K562 (cell line): ENCODE data around the gene UBN2. TPM values are rescaled to one million over a fixed set of nuclear protein-coding genes. Genes with fewer than 3 reads are reported as not detected.

Source experiments
- ATAC-seq: fragments of 200-7000 bp; cut with Tn5 transposase; 3 replicates; pipeline ENCODE4 v1.9.1; 2020; ENCODE audit warnings: moderate library complexity
- BruUV-seq: library from RNA; stranded (reverse); fragments of 400-500 nt; replicated peaks from 2 replicates; lab custom pipeline; 2021; lab: Mats Ljungman, UMichigan
- CTCF ChIA-PET: fragments of 300-600 bp; formaldehyde crosslinking; extraction: SDS; loops from one replicate; lab custom pipeline; 2021; ENCODE audit warnings: low intra/inter-chr PET ratio; lab: Yijun Ruan, JAX
- POLR2A ChIA-PET: fragments of 300-600, 350-650 bp; sonication (Branson Sonifier 250); formaldehyde crosslinking; extraction: SDS; loops from one replicate; lab custom pipeline; 2021; ENCODE audit warnings: antibody characterized with exemption, inconsistent platforms; lab: Yijun Ruan, JAX
- DNase-seq, 4 experiments: peaks; one replicate each; pipeline versions ENCODE4 v3.0.0 to v3.0.0-alpha.2; 2011 to 2018; ENCODE audit warnings: low spot score in 3 of 4, mixed read lengths in 3 of 4; ENCODE audit errors: extremely low read depth in 1 of 4
- FAIRE-seq: peaks from 2 replicates; lab custom pipeline; 2011; peaks lifted over from hg19 to GRCh38; lab: Jason Lieb, UNC
- H2AFZ ChIP-seq: 2 replicates; pipeline ENCODE4 v1.6.0; 2011; ENCODE audit warnings: low read depth, low read length, control low read depth, inconsistent platforms
- H3K27ac ChIP-seq: fragments of 200-600 bp; 3 replicates; pipeline ENCODE4 v1.8.0; 2011; ENCODE audit warnings: low read depth, mild to moderate bottlenecking, control low read depth, inconsistent platforms, low read length, moderate library complexity, mixed read lengths; ENCODE audit errors: extremely low read depth
- H3K27me3 ChIP-seq, 2 experiments: fragments of 300-600 bp in 1 of 2; 2 replicates in 1 of 2; 3 replicates in 1 of 2; pipeline versions ENCODE4 v1.6.0 to v1.8.0; 2011; ENCODE audit warnings: inconsistent platforms in 2 of 2, low read length in 2 of 2, mild to moderate bottlenecking in 1 of 2, mixed read lengths in 1 of 2, moderate library complexity in 1 of 2; ENCODE audit not compliant: control insufficient read depth in 2 of 2, insufficient read depth in 2 of 2
- H3K36me3 ChIP-seq: fragments of 300-600 bp; 3 replicates; pipeline ENCODE4 v1.8.0; 2011; ENCODE audit warnings: mild to moderate bottlenecking, low read length, inconsistent platforms; ENCODE audit not compliant: control insufficient read depth, insufficient read depth
- H3K4me1 ChIP-seq, 2 experiments: fragments of 200-600 bp in 1 of 2; replicated peaks in 1 of 2; 2 replicates in 1 of 2; 3 replicates in 1 of 2; pipeline versions ENCODE4 v1.5.1 to v1.8.0; 2011; ENCODE audit warnings: inconsistent platforms in 2 of 2, low read length in 2 of 2, mild to moderate bottlenecking in 1 of 2, mixed read lengths in 1 of 2, moderate library complexity in 1 of 2; ENCODE audit not compliant: control insufficient read depth in 2 of 2, insufficient read depth in 2 of 2
- H3K4me2 ChIP-seq: 2 replicates; pipeline ENCODE4 v1.6.1; 2011; ENCODE audit warnings: low read length, control low read depth, inconsistent platforms, mixed read lengths; ENCODE audit not compliant: insufficient read depth
- H3K4me3 ChIP-seq: fragments of 200-600 bp; sonication (generic), shearing (Covaris generic); 2 replicates; pipeline ENCODE4 v1.5.1; 2016; ENCODE audit warnings: control low read depth, inconsistent platforms
- H3K79me2 ChIP-seq: fragments of 200-600 bp; 3 replicates; pipeline ENCODE4 v1.8.0; 2011; ENCODE audit warnings: low read length, inconsistent platforms; ENCODE audit not compliant: control insufficient read depth, insufficient read depth
- H3K9ac ChIP-seq, 2 experiments: 2 replicates each; pipeline versions ENCODE4 v1.6.0 to v1.6.1; 2011; ENCODE audit warnings: low read depth in 2 of 2, low read length in 2 of 2, control low read depth in 1 of 2, inconsistent platforms in 1 of 2, mild to moderate bottlenecking in 1 of 2, mixed read lengths in 1 of 2; ENCODE audit not compliant: insufficient read depth in 1 of 2
- H3K9me1 ChIP-seq: one replicate; pipeline ENCODE4 v1.6.0; 2011; ENCODE audit warnings: inconsistent platforms, mild to moderate bottlenecking, low read length, moderate library complexity; ENCODE audit not compliant: control insufficient read depth, insufficient read depth
- H3K9me3 ChIP-seq: replicated peaks from 2 replicates; pipeline ENCODE4 v1.5.1; 2011; ENCODE audit warnings: low read depth, low read length, inconsistent platforms; ENCODE audit not compliant: control insufficient read depth, insufficient read depth
- H4K20me1 ChIP-seq: replicated peaks from 2 replicates; pipeline ENCODE4 v1.6.1; 2011; ENCODE audit warnings: low read length, inconsistent platforms, mixed read lengths; ENCODE audit not compliant: control insufficient read depth, insufficient read depth
- C11orf30 ChIP-seq: fragments of 450-650 bp; IDR thresholded peaks from 2 replicates; pipeline ENCODE4 v1.6.1; 2016; ENCODE audit warnings: low read depth, mild to moderate bottlenecking
- HCFC1 ChIP-seq: IDR thresholded peaks from 2 replicates; pipeline ENCODE4 v1.6.1; 2012; ENCODE audit warnings: low read depth, low read length, improper control_type of control experiment
- HDAC2 ChIP-seq: fragments of 450-650 bp; IDR thresholded peaks from 2 replicates; pipeline ENCODE4 v1.6.1; 2016; ENCODE audit warnings: mild to moderate bottlenecking
- KLF1 ChIP-seq: fragments of 450-650 bp; IDR thresholded peaks from 2 replicates; pipeline ENCODE4 v1.6.1; 2016; ENCODE audit warnings: missing genetic modification characterization, missing compliant biosample characterization
- KLF10 ChIP-seq: fragments of 250-450 bp; sonication (Bioruptor Pico); IDR thresholded peaks from 2 replicates; pipeline ENCODE4 v1.6.1; 2021; ENCODE audit warnings: matching md5 sums
- NCOA4 ChIP-seq: fragments of 450-650 bp; IDR thresholded peaks from 2 replicates; pipeline ENCODE4 v1.6.1; 2018; ENCODE audit warnings: mild to moderate bottlenecking; ENCODE audit not compliant: partially characterized antibody
- NFE2 ChIP-seq: IDR thresholded peaks from 2 replicates; pipeline ENCODE4 v1.6.1; 2014; ENCODE audit warnings: antibody characterized with exemption, low read depth
- NFIX ChIP-seq: fragments of 250-450 bp; sonication (Bioruptor Pico); IDR thresholded peaks from 2 replicates; pipeline ENCODE4 v1.4.0; 2020; ENCODE audit warnings: low read depth, mild to moderate bottlenecking, moderate library complexity
- POLR2AphosphoS5 ChIP-seq: IDR thresholded peaks from 2 replicates; pipeline ENCODE4 v1.6.1; 2011; ENCODE audit warnings: mild to moderate bottlenecking, low read depth, low read length, moderate library complexity; ENCODE audit not compliant: control insufficient read depth, insufficient read depth
- SIN3B ChIP-seq: fragments of 450-650 bp; IDR thresholded peaks from 2 replicates; pipeline ENCODE4 v1.6.1; 2017; ENCODE audit warnings: low read depth, mild to moderate bottlenecking, moderate library complexity
- THAP12 ChIP-seq: fragments of 250-450 bp; sonication (Bioruptor Pico); IDR thresholded peaks from 2 replicates; pipeline ENCODE4 v1.9.0; 2021; ENCODE audit warnings: mild to moderate bottlenecking, inconsistent platforms
- ZNF316 ChIP-seq: fragments of 450-650 bp; IDR thresholded peaks from 2 replicates; pipeline ENCODE4 v1.6.1; 2016
- WGBS: fragments of 100-300 bp; shearing (Covaris generic); methylation state at CpG from one replicate; pipeline ENCODE4 v1.1.6; 2016; ENCODE audit warnings: low coverage, mixed read lengths; ENCODE audit not compliant: insufficient coverage; ENCODE audit errors: missing lambda C conversion rate; 5-methylcytosine and 5-hydroxymethylcytosine counted together
- in situ Hi-C: fragments of 300-500 bp; cut with MboI; formaldehyde crosslinking; loops from 4 replicates; pipeline ENCODE4 v1.15.0; 2018; ENCODE audit warnings: inconsistent platforms, mixed read lengths
- intact Hi-C: fragments of 100-400 bp; cut with micrococcal nuclease; formaldehyde crosslinking; loops from 2 replicates; pipeline ENCODE4 v1.14.2; 2022
- polyA plus RNA-seq, 8 experiments: library from polyadenylated mRNA; depleted of rRNA in 4 of 8; stranded (reverse) in 5 of 8; unstranded in 3 of 8; fragments of >200 nt; fragmentation: Nextera tagmentation in 2 of 8; fragmentation: Illumina TruSeq in 1 of 8; extraction: Ambion mirVana in 2 of 8; extraction: Trizol in 1 of 8; gene quantifications; 2 replicates each; pipeline versions ENCODE4 v1.2.1 to v1.2.3, GENCODE V29; 2011 to 2014; ENCODE audit warnings: inconsistent platforms in 1 of 8, missing spikeins in 1 of 8
- total RNA-seq, 7 experiments: library from RNA; depleted of rRNA in 6 of 7; stranded (reverse); fragments of >200 nt in 6 of 7; fragmentation: Illumina TruSeq in 2 of 7; extraction: Trizol in 2 of 7; gene quantifications; 2 replicates each; pipeline versions ENCODE4 v1.2.1 to v1.2.3, GENCODE V29; 2011 to 2021; ENCODE audit warnings: low replicate concordance in 1 of 7
- TF ChIP-seq, protein P1 (sequence below): sonication (generic); formaldehyde crosslinking; IDR thresholded peaks from 2 replicates; pipeline ENCODE4 v1.5.0; 2020; ENCODE audit warnings: missing genetic modification reagents
- TF ChIP-seq, protein P2 (sequence below): fragments of 250-450 bp; sonication (Bioruptor Pico); IDR thresholded peaks from 2 replicates; pipeline ENCODE4 v1.8.0; 2022; ENCODE audit warnings: inconsistent platforms, mild to moderate bottlenecking, moderate library complexity, borderline replicate concordance

The UBN2 gene
- total and polyA plus RNA-seq, 9 of the 15 experiments (the other 6 are each of a cell fraction or from before 2014, with no cell fraction given): 1.2 to 19.5 (median 9.9) TPM

GRCh38 chr7:139254728-139255127 is 23.7 kb downstream of the UBN2 start (continued):
- TF ChIP-seq KLF1 (tag) (no peak), KLF10 (no peak), NFIX (CRISPR knock-in tag) (no peak), SIN3B (no peak), NCOA4 (no peak), THAP12 (no peak), POLR2AphosphoS5 (no peak), HDAC2 (no peak)
- TF ChIP-seq, protein P1, sequence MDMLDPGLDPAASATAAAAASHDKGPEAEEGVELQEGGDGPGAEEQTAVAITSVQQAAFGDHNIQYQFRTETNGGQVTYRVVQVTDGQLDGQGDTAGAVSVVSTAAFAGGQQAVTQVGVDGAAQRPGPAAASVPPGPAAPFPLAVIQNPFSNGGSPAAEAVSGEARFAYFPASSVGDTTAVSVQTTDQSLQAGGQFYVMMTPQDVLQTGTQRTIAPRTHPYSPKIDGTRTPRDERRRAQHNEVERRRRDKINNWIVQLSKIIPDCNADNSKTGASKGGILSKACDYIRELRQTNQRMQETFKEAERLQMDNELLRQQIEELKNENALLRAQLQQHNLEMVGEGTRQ (CRISPR knock-in tag): no peak

DNA sequence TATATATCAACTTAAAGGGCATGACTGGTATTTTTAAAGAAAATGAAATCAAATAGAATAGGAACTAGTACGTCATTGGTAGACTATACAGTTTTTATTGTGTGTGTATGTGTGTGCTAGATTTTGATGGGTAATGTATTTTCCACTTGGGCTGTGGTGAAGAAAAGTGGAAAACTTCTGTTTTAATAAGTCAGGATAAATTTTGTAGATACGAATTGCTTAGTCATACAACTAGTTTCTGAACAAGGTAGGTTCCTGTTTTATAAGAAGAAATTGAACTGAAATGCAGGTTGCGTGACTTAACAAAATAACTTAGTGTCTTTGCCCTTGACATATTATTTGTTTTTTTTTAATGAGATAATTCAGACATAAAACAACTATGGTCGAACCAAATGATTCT is 24.3 kb downstream of the UBN2 start:
- Histone ChIP-seq H3K27ac (no peak overlapping the region), H3K4me3 (no peak overlapping the region), H3K9me3 (no peaks in the 10 kb centered on the region), H3K4me1 (no peaks in the 10 kb centered on the region), H4K20me1 (no peaks in the 10 kb centered on the region), H3K4me2 (no peak overlapping the region), H2AFZ (no peak overlapping the region), H3K9me1 (no peaks in the 10 kb centered on the region), H3K79me2 (no peaks in the 10 kb centered on the region), H3K9ac (no peak overlapping the region), H3K36me3 (peaks cover 73% of the 10 kb centered on the region), H3K27me3 (no peaks in the 10 kb centered on the region)
- ChIA-PET CTCF (no interaction called here), POLR2A (no interaction called here)
- FAIRE-seq: no peak
- intact Hi-C loops: no loop called here
- TF ChIP-seq, protein P2, sequence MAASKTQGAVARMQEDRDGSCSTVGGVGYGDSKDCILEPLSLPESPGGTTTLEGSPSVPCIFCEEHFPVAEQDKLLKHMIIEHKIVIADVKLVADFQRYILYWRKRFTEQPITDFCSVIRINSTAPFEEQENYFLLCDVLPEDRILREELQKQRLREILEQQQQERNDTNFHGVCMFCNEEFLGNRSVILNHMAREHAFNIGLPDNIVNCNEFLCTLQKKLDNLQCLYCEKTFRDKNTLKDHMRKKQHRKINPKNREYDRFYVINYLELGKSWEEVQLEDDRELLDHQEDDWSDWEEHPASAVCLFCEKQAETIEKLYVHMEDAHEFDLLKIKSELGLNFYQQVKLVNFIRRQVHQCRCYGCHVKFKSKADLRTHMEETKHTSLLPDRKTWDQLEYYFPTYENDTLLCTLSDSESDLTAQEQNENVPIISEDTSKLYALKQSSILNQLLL (CRISPR knock-in tag): peak; percentile 79; the same call in 1 of the 2 replicates
- TF ChIP-seq C11orf30: peak; percentile 30
- no peak for TF ChIP-seq HCFC1
- peak; percentile 50 for TF ChIP-seq ZNF316
- TF ChIP-seq NFE2: peak; percentile 15; the same call in 1 of the 2 replicates
- ATAC-seq: no peak
- no TSS peak for BruUV-seq
- in situ Hi-C loops: no loop called here
- no peak for DNase-seq
- WGBS: 88% methylated on average over 4 of the region's 4 CpGs
